HCT116 (cell line): Measurements from ENCODE around the gene IGFLR1. TPM values are rescaled to one million over a fixed set of nuclear protein-coding genes. Genes with fewer than 3 reads are reported as not detected.

Experiments used
- ATAC-seq: fragments of 200-7000 bp; cut with Tn5 transposase; 2 replicates; pipeline ENCODE4 v1.9.1; 2020; ENCODE audit warnings: mild to moderate bottlenecking, moderate library complexity
- BruUV-seq: library from RNA; stranded (reverse); fragments of 400-500 nt; replicated peaks from 2 replicates; lab custom pipeline; 2021; lab: Mats Ljungman, UMichigan
- CTCF ChIA-PET: fragments of 300-600 bp; sonication (Branson Sonifier 250); formaldehyde crosslinking; loops from one replicate; lab custom pipeline; 2021; ENCODE audit warnings: antibody characterized with exemption; lab: Charles Lee
- POLR2A ChIA-PET: fragments of 300-600, 350-600 bp; sonication (Branson Sonifier 250); formaldehyde crosslinking; loops from one replicate; lab custom pipeline; 2021; ENCODE audit warnings: antibody characterized with exemption; lab: Charles Lee
- RAD21 ChIA-PET, 2 experiments: fragments of 300-600 bp; sonication (Branson Sonifier 250); formaldehyde crosslinking; loops; one replicate each; lab custom pipeline; 2023; ENCODE audit warnings: low total read pairs in 2 of 2; ENCODE audit not compliant: uncharacterized antibody in 2 of 2, unreplicated experiment in 2 of 2, low non-redundant PET in 1 of 2; lab: Charles Lee
- DNase-seq: peaks from one replicate; pipeline ENCODE4 v3.0.0-alpha.2; 2010; ENCODE audit warnings: low read depth, low spot score
- H2AFZ ChIP-seq: fragments of 200-600 bp; shearing (Covaris generic), sonication (generic); 2 replicates; pipeline ENCODE4 v1.6.1; 2017; ENCODE audit warnings: low read depth, mixed run types, mixed read lengths, antibody characterized with exemption, low read length; ENCODE audit not compliant: poor library complexity, severe bottlenecking
- H3K27ac ChIP-seq: 2 replicates; pipeline ENCODE4 v1.5.1; 2012; ENCODE audit warnings: low read depth, low read length
- H3K27me3 ChIP-seq: fragments of 200-600 bp; sonication (generic); 2 replicates; pipeline ENCODE4 v1.6.1; 2016; ENCODE audit warnings: mixed run types, low read length, mixed read lengths; ENCODE audit not compliant: insufficient read depth
- H3K36me3 ChIP-seq, 2 experiments: fragments of 200-500 bp in 1 of 2; fragments of 200-600 bp in 1 of 2; sonication (Bioruptor generic) in 1 of 2; sonication (generic) in 1 of 2; 2 replicates each; pipeline versions ENCODE4 v1.5.1 to v1.6.1; 2014 to 2016; ENCODE audit warnings: low read length in 2 of 2, inconsistent platforms in 1 of 2, mixed read lengths in 1 of 2, mixed run types in 1 of 2; ENCODE audit not compliant: insufficient read depth in 2 of 2, control insufficient read depth in 1 of 2
- H3K4me1 ChIP-seq, 2 experiments: fragments of 200-600 bp in 1 of 2; sonication (generic) in 1 of 2; 2 replicates each; pipeline versions ENCODE4 v1.5.1 to v1.6.1; 2012 to 2017; ENCODE audit warnings: low read length in 2 of 2, inconsistent platforms in 1 of 2, mild to moderate bottlenecking in 1 of 2, mixed read lengths in 1 of 2, mixed run types in 1 of 2, moderate library complexity in 1 of 2; ENCODE audit not compliant: insufficient read depth in 2 of 2, control insufficient read depth in 1 of 2
- H3K4me2 ChIP-seq: fragments of 200-600 bp; sonication (generic); 2 replicates; pipeline ENCODE4 v1.6.1; 2017; ENCODE audit warnings: mixed run types, low read length, mixed read lengths
- H3K4me3 ChIP-seq, 2 experiments: fragments of 200-600 bp in 1 of 2; sonication (generic) in 1 of 2; replicated peaks in 1 of 2; 2 replicates each; pipeline ENCODE4 v1.5.1; 2011 to 2016; ENCODE audit warnings: low read length in 2 of 2, control low read depth in 1 of 2, low read depth in 1 of 2, mild to moderate bottlenecking in 1 of 2, mixed read lengths in 1 of 2, mixed run types in 1 of 2
- H3K79me2 ChIP-seq: fragments of 200-600 bp; sonication (generic); 2 replicates; pipeline ENCODE4 v1.6.1; 2017; ENCODE audit warnings: mild to moderate bottlenecking, mixed run types, low read length, moderate library complexity, mixed read lengths; ENCODE audit not compliant: insufficient read depth
- H3K9ac ChIP-seq: fragments of 200-600 bp; sonication (generic); 2 replicates; pipeline ENCODE4 v1.6.1; 2016; ENCODE audit warnings: low read length, mixed read lengths
- H3K9me2 ChIP-seq: fragments of 200-600 bp; sonication (generic), shearing (Covaris generic); 2 replicates; pipeline ENCODE4 v1.6.1; 2017; ENCODE audit warnings: mixed run types, mild to moderate bottlenecking, moderate library complexity; ENCODE audit not compliant: insufficient read depth
- H3K9me3 ChIP-seq, 2 experiments: fragments of 200-500 bp in 1 of 2; fragments of 200-600 bp in 1 of 2; sonication (Bioruptor generic) in 1 of 2; sonication (generic) in 1 of 2; 2 replicates each; pipeline ENCODE4 v1.6.1; 2014 to 2017; ENCODE audit warnings: low read length in 2 of 2, mixed read lengths in 2 of 2, inconsistent platforms in 1 of 2, low read depth in 1 of 2, mild to moderate bottlenecking in 1 of 2, mixed run types in 1 of 2, moderate library complexity in 1 of 2; ENCODE audit not compliant: control insufficient read depth in 1 of 2, insufficient read depth in 1 of 2
- H4K20me1 ChIP-seq: fragments of 200-600 bp; sonication (generic), shearing (Covaris generic); 2 replicates; pipeline ENCODE4 v1.6.1; 2017; ENCODE audit warnings: mixed run types, mild to moderate bottlenecking, moderate library complexity; ENCODE audit not compliant: insufficient read depth
- CBX3 ChIP-seq: IDR thresholded peaks from 2 replicates; pipeline ENCODE4 v1.6.1; 2012; ENCODE audit warnings: low read depth
- CEBPB ChIP-seq: IDR thresholded peaks from 2 replicates; pipeline ENCODE4 v1.6.1; 2012; ENCODE audit warnings: low read depth
- EZH2 ChIP-seq: fragments of 200-600 bp; sonication (generic); IDR thresholded peaks from 2 replicates; pipeline ENCODE4 v1.6.1; 2017; ENCODE audit warnings: antibody characterized with exemption, mixed run types
- EZH2phosphoT487 ChIP-seq: fragments of 200-600 bp; IDR thresholded peaks from 2 replicates; pipeline ENCODE4 v1.6.1; 2018; ENCODE audit warnings: antibody characterized with exemption, borderline replicate concordance
- FOSL1 ChIP-seq: IDR thresholded peaks from 2 replicates; pipeline ENCODE4 v1.6.1; 2012; ENCODE audit warnings: low read depth
- POLR2A ChIP-seq: IDR thresholded peaks from 2 replicates; pipeline ENCODE4 v1.7.0; 2011; ENCODE audit warnings: borderline replicate concordance; ENCODE audit not compliant: insufficient read depth, insufficient read length; ENCODE audit errors: extremely low read depth
- RAD21 ChIP-seq: IDR thresholded peaks from 2 replicates; pipeline ENCODE4 v1.6.1; 2012; ENCODE audit warnings: low read depth, mild to moderate bottlenecking
- REST ChIP-seq: IDR thresholded peaks from 2 replicates; pipeline ENCODE4 v1.6.1; 2012; ENCODE audit warnings: low read depth
- SP1 ChIP-seq: IDR thresholded peaks from 2 replicates; pipeline ENCODE4 v1.6.1; 2012; ENCODE audit warnings: low read depth
- SRF ChIP-seq: IDR thresholded peaks from 2 replicates; pipeline ENCODE4 v1.6.1; 2012; ENCODE audit warnings: low read depth
- TCF7L2 ChIP-seq: IDR thresholded peaks from 2 replicates; pipeline ENCODE4 v1.7.0; 2011; ENCODE audit warnings: borderline replicate concordance, inconsistent platforms; ENCODE audit not compliant: insufficient read depth, insufficient read length; ENCODE audit errors: extremely low read depth
- YY1 ChIP-seq: IDR thresholded peaks from 2 replicates; pipeline ENCODE4 v1.6.1; 2011; ENCODE audit warnings: low read length, low read depth, moderate library complexity, mild to moderate bottlenecking; ENCODE audit not compliant: insufficient replicate concordance; ENCODE audit errors: extremely low read depth
- ZFX ChIP-seq: fragments of 450-650 bp; IDR thresholded peaks from 2 replicates; pipeline ENCODE4 v1.6.1; 2017
- ZNF274 ChIP-seq: fragments of 200-500 bp; sonication (Bioruptor generic); IDR thresholded peaks from 2 replicates; pipeline ENCODE4 v1.6.1; 2014; ENCODE audit warnings: mild to moderate bottlenecking, low read depth, low read length, inconsistent platforms
- intact Hi-C: fragments of 100-400 bp; cut with micrococcal nuclease; formaldehyde crosslinking; loops from 2 replicates; pipeline ENCODE4 v1.10.0; 2022
- total RNA-seq: library from RNA; stranded (reverse); gene quantifications from one replicate; pipeline ENCODE4 v1.2.1, GENCODE V29; 2021; ENCODE audit not compliant: unreplicated experiment
- TF ChIP-seq, protein P1 (sequence below), 3 experiments: fragments of 200-600 bp in 1 of 3; sonication (generic) in 1 of 3; IDR thresholded peaks in 2 of 3; conservative IDR thresholded peaks in 1 of 3; 2 replicates each; pipeline ENCODE4 v1.5.1; 2012 to 2017; ENCODE audit warnings: low read depth in 2 of 3, low read length in 2 of 3, antibody characterized with exemption in 1 of 3, borderline replicate concordance in 1 of 3, control low read depth in 1 of 3, mild to moderate bottlenecking in 1 of 3, mixed read lengths in 1 of 3, mixed run types in 1 of 3, moderate library complexity in 1 of 3; ENCODE audit not compliant: insufficient read depth in 1 of 3

IGFLR1 gene
- total RNA-seq, 1 experiment from 2014 or later, result 8.3 TPM

DNA sequence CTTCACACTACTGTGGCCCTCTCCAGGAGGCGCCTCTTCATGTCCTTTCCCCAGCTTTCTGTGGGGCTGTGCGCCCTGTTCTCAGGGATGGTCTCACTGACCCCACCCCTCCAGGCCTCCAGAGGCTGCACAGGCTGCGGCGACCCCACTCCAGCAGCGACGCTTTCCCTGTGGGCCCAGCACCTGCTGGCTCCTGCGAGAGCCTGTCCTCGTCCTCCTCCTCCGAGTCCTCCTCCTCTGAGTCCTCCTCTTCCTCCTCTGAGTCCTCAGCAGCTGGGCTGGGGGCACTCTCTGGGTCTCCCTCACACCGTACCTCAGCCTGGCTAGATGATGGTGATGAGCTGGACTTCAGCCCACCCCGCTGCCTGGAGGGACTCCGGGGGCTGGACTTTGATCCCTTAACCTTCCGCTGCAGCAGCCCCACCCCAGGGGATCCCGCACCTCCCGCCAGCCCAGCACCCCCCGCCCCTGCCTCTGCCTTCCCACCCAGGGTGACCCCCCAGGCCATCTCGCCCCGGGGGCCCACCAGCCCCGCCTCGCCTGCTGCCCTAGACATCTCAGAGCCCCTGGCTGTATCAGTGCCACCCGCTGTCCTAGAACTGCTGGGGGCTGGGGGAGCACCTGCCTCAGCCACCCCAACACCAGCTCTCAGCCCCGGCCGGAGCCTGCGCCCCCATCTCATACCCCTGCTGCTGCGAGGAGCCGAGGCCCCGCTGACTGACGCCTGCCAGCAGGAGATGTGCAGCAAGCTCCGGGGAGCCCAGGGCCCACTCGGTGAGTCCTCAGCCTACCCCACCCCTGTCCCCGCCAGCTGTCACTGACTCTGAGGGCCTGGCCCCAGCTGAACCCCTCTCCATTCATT lies 44.3 kb upstream of the IGFLR1 start:
- H3K4me2 ChIP-seq, result no peak overlapping the region
- CTCF ChIA-PET, result no interaction called here
- no TSS peak for BruUV-seq
- no peak overlapping the region for H3K27ac ChIP-seq
- H2AFZ ChIP-seq, result no peak overlapping the region
- H3K27me3 ChIP-seq, result no peaks in the 10 kb centered on the region
- H3K36me3 ChIP-seq, result peaks cover 0 to 2% of the 10 kb centered on the region in 2 experiments; a peak in 1 of 4 replicates
- no peaks in the 10 kb centered on the region for H3K9me3 ChIP-seq
- TF ChIP-seq, protein P1, sequence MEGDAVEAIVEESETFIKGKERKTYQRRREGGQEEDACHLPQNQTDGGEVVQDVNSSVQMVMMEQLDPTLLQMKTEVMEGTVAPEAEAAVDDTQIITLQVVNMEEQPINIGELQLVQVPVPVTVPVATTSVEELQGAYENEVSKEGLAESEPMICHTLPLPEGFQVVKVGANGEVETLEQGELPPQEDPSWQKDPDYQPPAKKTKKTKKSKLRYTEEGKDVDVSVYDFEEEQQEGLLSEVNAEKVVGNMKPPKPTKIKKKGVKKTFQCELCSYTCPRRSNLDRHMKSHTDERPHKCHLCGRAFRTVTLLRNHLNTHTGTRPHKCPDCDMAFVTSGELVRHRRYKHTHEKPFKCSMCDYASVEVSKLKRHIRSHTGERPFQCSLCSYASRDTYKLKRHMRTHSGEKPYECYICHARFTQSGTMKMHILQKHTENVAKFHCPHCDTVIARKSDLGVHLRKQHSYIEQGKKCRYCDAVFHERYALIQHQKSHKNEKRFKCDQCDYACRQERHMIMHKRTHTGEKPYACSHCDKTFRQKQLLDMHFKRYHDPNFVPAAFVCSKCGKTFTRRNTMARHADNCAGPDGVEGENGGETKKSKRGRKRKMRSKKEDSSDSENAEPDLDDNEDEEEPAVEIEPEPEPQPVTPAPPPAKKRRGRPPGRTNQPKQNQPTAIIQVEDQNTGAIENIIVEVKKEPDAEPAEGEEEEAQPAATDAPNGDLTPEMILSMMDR (IDR thresholded peaks at IDR 0.05 in 2 of 3, conservative IDR thresholded peaks at IDR 0.05 in 1 of 3; ENCODE audit: borderline replicate concordance in 1 of 3, insufficient read depth in 1 of 3, low read depth in 2 of 3, low read length in 2 of 3), result no peak
- TF ChIP-seq REST (no peak), SP1 (no peak), YY1 (no peak), ZNF274 (no peak), CBX3 (no peak), CEBPB (no peak), RAD21 (no peak), EZH2 (no peak), TCF7L2 (no peak), SRF (no peak), FOSL1 (no peak), EZH2phosphoT487 (no peak), POLR2A (no peak), ZFX (no peak)
- RAD21 ChIA-PET, result no interaction called here
- H3K4me1 ChIP-seq, result no peaks in the 10 kb centered on the region
- no peaks in the 10 kb centered on the region for H3K79me2 ChIP-seq
- DNase-seq, result no peak
- ATAC-seq, result no peak
- POLR2A ChIA-PET, result no interaction called here
- H3K4me3 ChIP-seq, result no peak overlapping the region
- no peaks in the 10 kb centered on the region for H3K9me2 ChIP-seq
- no peak overlapping the region for H3K9ac ChIP-seq
- intact Hi-C loops, result no loop called here
- no peaks in the 10 kb centered on the region for H4K20me1 ChIP-seq
